C4-2B (cell line): Measurements from ENCODE around the gene ALKBH5.

Experiments used
- ZFX ChIP-seq: fragments of 450-650 bp; IDR thresholded peaks from 2 replicates; pipeline ENCODE4 v1.6.1; 2017
- TF ChIP-seq, protein P1 (sequence below): fragments of 450-650 bp; conservative IDR thresholded peaks from 2 replicates; pipeline ENCODE4 v1.5.1; 2017; ENCODE audit warnings: mild to moderate bottlenecking

GRCh38 chr17:18229254-18229653 lies 45.6 kb downstream of the ALKBH5 start:
- TF ChIP-seq, protein P1, sequence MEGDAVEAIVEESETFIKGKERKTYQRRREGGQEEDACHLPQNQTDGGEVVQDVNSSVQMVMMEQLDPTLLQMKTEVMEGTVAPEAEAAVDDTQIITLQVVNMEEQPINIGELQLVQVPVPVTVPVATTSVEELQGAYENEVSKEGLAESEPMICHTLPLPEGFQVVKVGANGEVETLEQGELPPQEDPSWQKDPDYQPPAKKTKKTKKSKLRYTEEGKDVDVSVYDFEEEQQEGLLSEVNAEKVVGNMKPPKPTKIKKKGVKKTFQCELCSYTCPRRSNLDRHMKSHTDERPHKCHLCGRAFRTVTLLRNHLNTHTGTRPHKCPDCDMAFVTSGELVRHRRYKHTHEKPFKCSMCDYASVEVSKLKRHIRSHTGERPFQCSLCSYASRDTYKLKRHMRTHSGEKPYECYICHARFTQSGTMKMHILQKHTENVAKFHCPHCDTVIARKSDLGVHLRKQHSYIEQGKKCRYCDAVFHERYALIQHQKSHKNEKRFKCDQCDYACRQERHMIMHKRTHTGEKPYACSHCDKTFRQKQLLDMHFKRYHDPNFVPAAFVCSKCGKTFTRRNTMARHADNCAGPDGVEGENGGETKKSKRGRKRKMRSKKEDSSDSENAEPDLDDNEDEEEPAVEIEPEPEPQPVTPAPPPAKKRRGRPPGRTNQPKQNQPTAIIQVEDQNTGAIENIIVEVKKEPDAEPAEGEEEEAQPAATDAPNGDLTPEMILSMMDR: no peak
- no peak for TF ChIP-seq ZFX
